NCI-H2029 treated with DMSO at 0.1 percent for 48 hours (cell line): ENCODE results near the gene LTN1.

Source experiments
- DNase-seq: peaks from one replicate; lab custom pipeline; 2025; lab: John Stamatoyannopoulos, UW

The LTN1 gene

GRCh38 chr21:28884481-28884880, 108.2 kb downstream of the LTN1 start:
- DNase-seq: no peak

GRCh38 chr21:28883931-28884330, 108.7 kb downstream of the LTN1 start:
- no peak for DNase-seq

DNA sequence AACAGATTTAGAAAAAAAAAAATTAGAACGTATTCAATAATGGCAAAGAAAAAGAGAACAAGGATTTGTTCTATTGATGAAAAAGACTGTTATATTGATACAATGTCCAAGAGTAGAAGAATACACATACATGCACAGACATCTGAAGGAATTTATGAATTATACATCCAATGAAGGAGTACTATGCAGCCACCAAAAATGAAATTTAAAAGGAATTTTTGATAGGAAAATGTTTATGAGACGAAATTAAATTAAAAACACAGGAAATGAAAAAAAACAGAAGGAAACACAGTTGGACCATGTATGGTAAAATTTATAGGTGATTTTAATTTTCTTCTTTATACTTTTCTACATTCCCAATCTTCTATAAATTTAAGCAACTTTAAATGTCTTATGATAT, 110.3 kb downstream of the LTN1 start:
- no peak for DNase-seq
